ENCODE results near the gene PRKAB2.

The PRKAB2 gene

GRCh38 chr1:147172168-147173016 is at the start of gene PRKAB2:
Gene PRKAB2 (minus strand): TSS chr1:147172470. CDS start chr1:147172144, 326 bp downstream.
- TF ChIP-seq ZFX (IDR thresholded peaks at IDR 0.05) (peak; percentile 74), CTCF (conservative IDR thresholded peaks at IDR 0.05) (peak; percentile 99)
- peak within 1 kb of the TSS; percentile 90 for H3K27ac ChIP-seq

GRCh38 chr1:147218606-147219005 is 46.3 kb upstream of the PRKAB2 start:
- TF ChIP-seq ZFX (IDR thresholded peaks at IDR 0.05) (no peak), CTCF (conservative IDR thresholded peaks at IDR 0.05) (no peak)
- H3K27ac ChIP-seq, result no peak overlapping the region

- H3K27ac ChIP-seq, result no peak overlapping the region
- TF ChIP-seq ZFX (IDR thresholded peaks at IDR 0.05), result no peak
- TF ChIP-seq CTCF (conservative IDR thresholded peaks at IDR 0.05), result no peak
Observed at GRCh38 chr1:147217141-147217540, 44.9 kb upstream of the PRKAB2 start.

- no peak for TF ChIP-seq CTCF (conservative IDR thresholded peaks at IDR 0.05)
- no peak for TF ChIP-seq ZFX (IDR thresholded peaks at IDR 0.05)
- peak overlapping the region; percentile 45; the same call in 1 of the 2 replicates for H3K27ac ChIP-seq
Observed at GRCh38 chr1:147216124-147216523, 43.9 kb upstream of the PRKAB2 start.

- TF ChIP-seq ZFX (IDR thresholded peaks at IDR 0.05) (no peak), CTCF (conservative IDR thresholded peaks at IDR 0.05) (no peak)
Observed at GRCh38 chr1:147215540-147215916, 43.3 kb upstream of the PRKAB2 start.

DNA sequence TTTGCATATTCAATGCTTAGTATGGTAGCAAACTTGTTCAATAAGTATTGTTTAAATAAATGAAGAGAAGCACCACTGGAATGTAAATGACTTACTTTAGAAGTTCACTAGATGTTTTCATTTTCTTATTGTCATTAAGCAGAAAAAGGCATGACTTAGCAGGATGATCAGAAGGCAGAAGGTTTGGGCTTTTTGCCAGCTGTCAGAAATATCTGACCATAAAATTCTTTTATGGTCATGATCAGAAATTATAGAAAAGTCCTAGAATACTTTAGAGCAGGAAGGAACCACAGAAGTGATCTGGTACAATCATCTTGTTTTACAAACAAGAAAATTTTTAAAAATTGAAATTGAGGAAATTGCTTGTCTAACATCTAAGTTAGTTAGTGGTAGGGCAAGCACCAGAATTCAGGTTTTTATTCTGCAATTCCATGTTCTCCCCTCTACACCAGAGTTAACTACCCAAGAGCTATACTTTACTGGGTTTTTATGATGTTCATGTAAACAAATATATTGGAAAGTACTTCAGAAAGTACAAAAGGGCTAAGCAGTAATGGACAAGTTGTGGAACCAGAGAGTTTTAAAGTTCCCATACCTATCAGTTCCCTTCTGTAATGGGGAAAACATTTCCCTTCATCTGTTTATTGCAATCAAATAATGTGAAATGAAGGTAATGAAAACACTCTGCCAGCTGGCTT is 42.7 kb upstream of the PRKAB2 start:
- no peak overlapping the region for H3K27ac ChIP-seq
- no peak for TF ChIP-seq ZFX (IDR thresholded peaks at IDR 0.05)
- TF ChIP-seq CTCF (conservative IDR thresholded peaks at IDR 0.05), result no peak

More at GRCh38 chr1:147215540-147215916, 43.3 kb upstream of the PRKAB2 start:
- no peak overlapping the region for H3K27ac ChIP-seq

DNA sequence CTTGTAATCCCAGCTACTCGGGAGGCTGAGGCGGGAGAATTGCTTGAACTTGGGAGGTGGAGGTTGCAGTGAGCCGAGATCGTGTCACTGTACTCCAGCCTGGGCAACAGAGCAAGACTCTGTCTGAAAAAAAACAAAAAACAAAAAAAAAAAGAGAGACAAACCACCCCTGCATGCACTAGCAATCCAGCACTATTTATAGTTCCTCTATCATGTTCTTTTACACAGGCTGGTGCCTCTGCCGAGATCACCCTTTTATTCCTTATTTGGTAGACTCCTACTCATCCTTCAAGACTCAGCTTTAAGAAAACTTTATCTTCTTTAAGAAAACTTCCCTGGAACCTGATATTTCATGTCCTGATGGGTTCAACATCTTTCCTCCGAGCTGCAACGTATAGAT is 42.1 kb upstream of the PRKAB2 start:
- TF ChIP-seq ZFX (IDR thresholded peaks at IDR 0.05), result no peak
- no peak for TF ChIP-seq CTCF (conservative IDR thresholded peaks at IDR 0.05)
- H3K27ac ChIP-seq, result peak overlapping the region; percentile 40
